ENCODE results near the gene CLRN1.

- no peak for TF ChIP-seq POLR2A (IDR thresholded peaks at IDR 0.05)
- TF ChIP-seq, protein P1, sequence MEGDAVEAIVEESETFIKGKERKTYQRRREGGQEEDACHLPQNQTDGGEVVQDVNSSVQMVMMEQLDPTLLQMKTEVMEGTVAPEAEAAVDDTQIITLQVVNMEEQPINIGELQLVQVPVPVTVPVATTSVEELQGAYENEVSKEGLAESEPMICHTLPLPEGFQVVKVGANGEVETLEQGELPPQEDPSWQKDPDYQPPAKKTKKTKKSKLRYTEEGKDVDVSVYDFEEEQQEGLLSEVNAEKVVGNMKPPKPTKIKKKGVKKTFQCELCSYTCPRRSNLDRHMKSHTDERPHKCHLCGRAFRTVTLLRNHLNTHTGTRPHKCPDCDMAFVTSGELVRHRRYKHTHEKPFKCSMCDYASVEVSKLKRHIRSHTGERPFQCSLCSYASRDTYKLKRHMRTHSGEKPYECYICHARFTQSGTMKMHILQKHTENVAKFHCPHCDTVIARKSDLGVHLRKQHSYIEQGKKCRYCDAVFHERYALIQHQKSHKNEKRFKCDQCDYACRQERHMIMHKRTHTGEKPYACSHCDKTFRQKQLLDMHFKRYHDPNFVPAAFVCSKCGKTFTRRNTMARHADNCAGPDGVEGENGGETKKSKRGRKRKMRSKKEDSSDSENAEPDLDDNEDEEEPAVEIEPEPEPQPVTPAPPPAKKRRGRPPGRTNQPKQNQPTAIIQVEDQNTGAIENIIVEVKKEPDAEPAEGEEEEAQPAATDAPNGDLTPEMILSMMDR (IDR thresholded peaks at IDR 0.05) = no peak
Observed at GRCh38 chr3:150958683-150959082, 13.8 kb downstream of the CLRN1 start.
